Body of pancreas (tissue), 4 donors: ENCODE results near the gene PUSL1. TPM values are rescaled to one million over a fixed set of nuclear protein-coding genes. Genes with fewer than 3 reads are reported as not detected.

Source experiments
- ATAC-seq: fragments of 150-250 bp; one replicate; pipeline ENCODE4 v1.9.1; 2016
- DNase-seq, 4 donors: peaks; one replicate each; pipeline ENCODE4 v3.0.0-alpha.2; 2019
- H3K27ac ChIP-seq, 4 donors: fragments of 200-600 bp; sonication (generic); 1 replicate in 3 of 4; 2 replicates in 1 of 4; pipeline versions ENCODE4 v1.5.1 to v1.6.1; 2016 to 2019; ENCODE audit warnings: mild to moderate bottlenecking in 1 of 4, mixed read lengths in 1 of 4, moderate library complexity in 1 of 4
- H3K27me3 ChIP-seq, 2 donors: fragments of 200-600 bp; sonication (generic); one replicate each; pipeline ENCODE4 v1.6.0; 2016; ENCODE audit warnings: mild to moderate bottlenecking in 1 of 2
- H3K36me3 ChIP-seq, 2 donors: fragments of 200-600 bp; sonication (generic); replicated peaks in 1 of 2; 2 replicates each; pipeline ENCODE4 v1.5.1; 2016; ENCODE audit warnings: low read depth in 2 of 2; ENCODE audit not compliant: insufficient read depth in 1 of 2
- H3K4me1 ChIP-seq: fragments of 200-600 bp; sonication (generic); one replicate; pipeline ENCODE4 v1.6.0; 2016
- H3K4me3 ChIP-seq, 2 donors: fragments of 200-600 bp; sonication (generic); 1 replicate in 1 of 2; 2 replicates in 1 of 2; pipeline ENCODE4 v1.5.1; 2016 to 2019
- H3K9me3 ChIP-seq, 3 donors: fragments of 200-600 bp; sonication (generic); 1 replicate in 2 of 3; 2 replicates in 1 of 3; pipeline ENCODE4 v1.5.1; 2016
- POLR2A ChIP-seq, 3 donors: fragments of 450-650 bp; IDR thresholded peaks; one replicate each; pipeline ENCODE4 v1.6.1; 2016; ENCODE audit warnings: antibody characterized with exemption in 3 of 3, mild to moderate bottlenecking in 2 of 3
- WGBS, 2 donors: methylation state at CpG; one replicate each; pipeline ENCODE4 v1.1.5; 2017; 5-methylcytosine and 5-hydroxymethylcytosine counted together
- intact Hi-C: fragments of 100-400 bp; cut with DNase I; formaldehyde crosslinking; loops from one replicate; pipeline ENCODE4 v1.15.1; 2023
- total RNA-seq, 2 donors: library from RNA; depleted of rRNA; stranded (reverse); fragments of >200 nt; gene quantifications; one replicate each; pipeline ENCODE4 v1.1.0, GENCODE V29; 2016
- TF ChIP-seq, protein P1 (sequence below), 7 experiments: fragments of 450-650 bp in 4 of 7; fragments of 200-600 bp in 3 of 7; sonication (generic) in 3 of 7; IDR thresholded peaks; one replicate each; pipeline ENCODE4 v1.5.1; 2016 to 2019; ENCODE audit warnings: antibody characterized with exemption in 7 of 7

PUSL1 gene
- total RNA-seq, 2 donors from 2014 or later = 20.2 to 20.8 TPM

DNA sequence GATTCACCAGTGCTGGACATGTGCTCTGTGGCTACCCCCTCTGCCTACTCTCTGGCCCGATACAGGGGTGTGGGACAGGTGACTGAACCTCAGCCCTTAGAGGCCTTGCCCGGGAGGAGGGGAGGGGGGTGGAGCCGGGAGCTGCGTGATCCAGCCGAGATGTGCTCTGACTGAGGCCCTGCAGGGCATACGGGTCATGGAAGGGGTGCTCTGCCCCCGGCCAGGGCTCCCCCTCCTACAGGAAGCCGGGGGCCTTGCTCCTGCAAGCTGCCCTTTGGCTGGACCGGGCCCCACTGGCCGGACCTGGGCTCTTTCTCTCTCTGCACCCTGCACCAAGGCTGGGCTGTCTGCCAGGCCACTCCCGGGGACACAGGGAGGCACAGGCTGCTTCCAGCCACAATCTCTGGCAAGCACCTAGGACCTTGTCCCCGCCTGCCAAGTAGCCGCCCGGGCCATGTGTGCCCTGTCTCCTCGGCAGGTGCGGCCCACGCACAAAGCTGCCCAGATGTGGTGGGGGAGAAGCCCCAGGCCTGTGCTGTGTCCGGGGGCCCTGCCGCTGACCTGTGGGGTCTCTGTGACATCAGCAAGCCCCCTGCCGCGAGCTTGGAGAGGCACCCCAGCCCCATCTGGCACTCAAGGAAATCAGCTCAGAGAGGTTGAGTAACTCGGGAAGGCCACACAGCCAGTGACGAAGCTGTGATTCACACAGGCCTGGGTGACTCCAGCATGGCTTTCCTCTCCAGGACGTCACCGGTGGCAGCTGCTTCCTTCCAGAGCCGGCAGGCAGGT, 26.7 kb upstream of the PUSL1 start:
- H3K9me3 ChIP-seq = no peaks in the 10 kb centered on the region
- H3K4me3 ChIP-seq = no peak overlapping the region
- TF ChIP-seq POLR2A (IDR thresholded peaks at IDR 0.05) = no peak
- TF ChIP-seq, protein P1, sequence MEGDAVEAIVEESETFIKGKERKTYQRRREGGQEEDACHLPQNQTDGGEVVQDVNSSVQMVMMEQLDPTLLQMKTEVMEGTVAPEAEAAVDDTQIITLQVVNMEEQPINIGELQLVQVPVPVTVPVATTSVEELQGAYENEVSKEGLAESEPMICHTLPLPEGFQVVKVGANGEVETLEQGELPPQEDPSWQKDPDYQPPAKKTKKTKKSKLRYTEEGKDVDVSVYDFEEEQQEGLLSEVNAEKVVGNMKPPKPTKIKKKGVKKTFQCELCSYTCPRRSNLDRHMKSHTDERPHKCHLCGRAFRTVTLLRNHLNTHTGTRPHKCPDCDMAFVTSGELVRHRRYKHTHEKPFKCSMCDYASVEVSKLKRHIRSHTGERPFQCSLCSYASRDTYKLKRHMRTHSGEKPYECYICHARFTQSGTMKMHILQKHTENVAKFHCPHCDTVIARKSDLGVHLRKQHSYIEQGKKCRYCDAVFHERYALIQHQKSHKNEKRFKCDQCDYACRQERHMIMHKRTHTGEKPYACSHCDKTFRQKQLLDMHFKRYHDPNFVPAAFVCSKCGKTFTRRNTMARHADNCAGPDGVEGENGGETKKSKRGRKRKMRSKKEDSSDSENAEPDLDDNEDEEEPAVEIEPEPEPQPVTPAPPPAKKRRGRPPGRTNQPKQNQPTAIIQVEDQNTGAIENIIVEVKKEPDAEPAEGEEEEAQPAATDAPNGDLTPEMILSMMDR (IDR thresholded peaks at IDR 0.05) = no peak
- peak; percentile 84 to 94 (median 91) for DNase-seq
- peaks cover 14% of the 10 kb centered on the region for H3K4me1 ChIP-seq
- ATAC-seq = peak; percentile 92
- intact Hi-C loops = no loop called here
- H3K36me3 ChIP-seq = no peaks in the 10 kb centered on the region
- 10 to 13% methylated on average over 5 to 26 of the region's 26 CpGs for WGBS, 2 donors
- H3K27ac ChIP-seq = peak overlapping the region; percentile 50 to 80 (median 68)
- H3K27me3 ChIP-seq = peaks cover 0 to 8% of the 10 kb centered on the region in 2 donors

DNA sequence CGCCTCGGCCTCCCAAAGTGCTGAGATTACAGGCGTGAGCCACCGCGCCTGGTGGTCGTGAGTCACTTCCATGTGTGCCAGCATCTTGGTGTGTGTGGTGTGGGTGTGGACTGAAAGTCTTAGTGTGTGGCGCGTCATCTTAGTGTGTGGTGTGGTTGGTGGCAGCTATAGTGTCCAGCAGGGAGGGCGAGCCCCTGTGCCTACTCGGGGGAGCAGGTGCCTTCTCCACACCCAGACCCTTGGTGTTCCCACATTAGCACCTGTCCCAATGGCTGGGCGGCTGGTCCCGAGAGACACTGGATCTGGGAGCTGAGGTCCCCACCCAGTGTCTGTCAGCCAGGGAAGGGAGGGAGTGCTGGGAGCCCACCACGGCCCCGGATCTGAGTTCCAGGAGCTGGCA, 25.4 kb upstream of the PUSL1 start:
- intact Hi-C loops = no loop called here
- ATAC-seq (no peak), DNase-seq (no peak)
- Histone ChIP-seq H3K27ac (no peak overlapping the region), H3K36me3 (no peaks in the 10 kb centered on the region), H3K4me3 (no peak overlapping the region), H3K27me3 (peaks cover 0 to 8% of the 10 kb centered on the region in 2 donors), H3K9me3 (no peaks in the 10 kb centered on the region), H3K4me1 (peaks cover 14% of the 10 kb centered on the region)
- TF ChIP-seq, protein P1 (IDR thresholded peaks at IDR 0.05) = no peak
- TF ChIP-seq POLR2A (IDR thresholded peaks at IDR 0.05) = no peak
- WGBS, 2 donors = 87 to 88% methylated on average over 8 to 13 of the region's 14 CpGs

DNA sequence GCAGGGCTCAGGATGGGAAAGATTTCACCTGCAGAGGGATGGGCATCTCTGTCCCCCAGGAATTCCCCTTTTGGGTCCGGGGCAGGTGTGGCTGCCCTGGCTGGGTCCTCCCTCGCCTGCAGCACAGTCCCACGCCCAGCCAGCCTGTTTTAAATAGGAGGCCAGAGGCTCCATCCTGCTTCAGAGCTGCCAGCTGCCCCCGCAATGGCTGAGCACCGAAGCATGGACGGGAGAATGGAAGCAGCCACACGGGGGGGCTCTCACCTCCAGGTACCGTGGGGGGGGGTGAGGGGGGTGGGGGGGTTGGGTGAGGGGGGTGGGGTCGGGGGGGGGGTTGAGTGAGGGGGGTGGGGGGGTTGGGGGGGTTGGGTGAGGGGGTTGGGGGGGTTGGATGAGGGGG, 24.6 kb upstream of the PUSL1 start:
- no peak for DNase-seq
- intact Hi-C loops = no loop called here
- 19% methylated on average over 8 of the region's 9 CpGs; no CpG with 5 or more reads in 1 of the 2 donors for WGBS, 2 donors

DNA sequence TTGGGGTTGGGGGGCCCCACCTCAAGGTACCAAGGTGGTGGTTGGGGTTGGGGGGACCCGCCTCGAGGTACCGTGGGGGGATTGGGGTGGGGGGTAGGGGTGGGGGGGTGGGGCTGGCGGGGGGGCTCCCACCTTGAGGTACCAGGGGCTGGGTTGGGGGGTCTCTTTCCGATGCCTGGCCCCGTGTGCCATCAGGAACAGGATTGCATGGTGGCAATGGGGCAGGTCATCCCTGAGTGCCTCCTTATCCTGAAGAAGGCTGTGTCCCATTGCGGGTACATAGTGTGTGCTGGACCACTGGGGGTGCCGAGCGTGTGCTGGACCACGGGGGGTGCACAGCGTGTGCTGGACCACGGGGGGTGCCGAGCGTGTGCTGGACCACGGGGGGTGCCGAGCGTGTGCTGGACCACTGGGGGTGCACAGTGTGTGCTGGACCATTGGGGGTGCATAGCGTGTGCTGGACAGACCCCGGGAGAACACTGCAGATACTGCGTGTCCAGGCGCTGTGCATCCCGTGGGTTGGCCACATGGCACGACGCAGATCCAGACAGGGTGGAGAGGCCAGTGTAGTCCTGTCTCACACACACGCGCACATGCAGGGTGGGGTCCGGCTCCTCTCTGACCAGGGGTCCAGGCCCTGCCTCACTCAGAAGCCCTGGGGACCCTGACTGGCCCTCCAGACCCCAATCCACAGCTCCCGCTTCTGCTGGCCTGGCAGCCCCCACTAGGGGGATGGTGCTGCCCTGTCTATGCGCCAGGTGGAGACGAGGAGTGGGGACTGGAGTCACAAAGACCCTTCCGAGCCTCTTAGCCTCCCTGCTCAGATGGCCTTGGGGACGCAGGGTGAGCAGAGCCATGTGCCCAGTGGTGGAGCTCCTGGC, 23.9 kb upstream of the PUSL1 start:
- Histone ChIP-seq H3K4me1 (peaks cover 14% of the 10 kb centered on the region), H3K27me3 (peaks cover 0 to 8% of the 10 kb centered on the region in 2 donors), H3K27ac (no peak overlapping the region), H3K4me3 (no peak overlapping the region), H3K9me3 (no peaks in the 10 kb centered on the region), H3K36me3 (no peaks in the 10 kb centered on the region)
- WGBS, 2 donors = 57 to 79% methylated on average over 12 to 24 of the region's 32 CpGs
- TF ChIP-seq, protein P1 (IDR thresholded peaks at IDR 0.05) = no peak
- no peak for TF ChIP-seq POLR2A (IDR thresholded peaks at IDR 0.05)
- intact Hi-C loops = no loop called here
- no peak for DNase-seq
- ATAC-seq = no peak

More for the DNA sequence above, 24.6 kb upstream of the PUSL1 start:
- peaks cover 14% of the 10 kb centered on the region for H3K4me1 ChIP-seq
- no peak overlapping the region for H3K27ac ChIP-seq
- H3K4me3 ChIP-seq = no peak overlapping the region
- no peaks in the 10 kb centered on the region for H3K9me3 ChIP-seq
- TF ChIP-seq POLR2A (IDR thresholded peaks at IDR 0.05) = no peak
- TF ChIP-seq, protein P1 (IDR thresholded peaks at IDR 0.05) = no peak
- H3K27me3 ChIP-seq = peaks cover 0 to 8% of the 10 kb centered on the region in 2 donors
- ATAC-seq = no peak
- no peaks in the 10 kb centered on the region for H3K36me3 ChIP-seq
